HS-5 (cell line): ENCODE results near the gene NOX3.

Experiments
- DNase-seq: peaks from one replicate; pipeline ENCODE4 v3.0.0-alpha.2; 2012; ENCODE audit warnings: low read depth

Gene NOX3

GRCh38 chr6:155432293-155432692 lies 23.3 kb downstream of the NOX3 start:
- no peak for DNase-seq

- no peak for DNase-seq
Observed at GRCh38 chr6:155429321-155429893, 26.2 kb downstream of the NOX3 start.

GRCh38 chr6:155426408-155426945 lies 29.2 kb downstream of the NOX3 start:
- DNase-seq, result no peak

- no peak for DNase-seq
Observed at GRCh38 chr6:155424181-155424580, 31.5 kb downstream of the NOX3 start.

- DNase-seq, result no peak
Observed at GRCh38 chr6:155422635-155423034, 33.0 kb downstream of the NOX3 start.

GRCh38 chr6:155420492-155420891 lies 35.1 kb downstream of the NOX3 start:
- no peak for DNase-seq

- peak; percentile 41 for DNase-seq
Observed at GRCh38 chr6:155419161-155419560, 36.5 kb downstream of the NOX3 start.

- DNase-seq, result peak; percentile 35
Observed at GRCh38 chr6:155418017-155418761, 37.5 kb downstream of the NOX3 start.

- DNase-seq, result no peak
Observed at GRCh38 chr6:155417454-155417853, 38.2 kb downstream of the NOX3 start.

GRCh38 chr6:155415953-155416352 lies 39.7 kb downstream of the NOX3 start:
- no peak for DNase-seq

- no peak for DNase-seq
Observed at GRCh38 chr6:155414049-155414448, 41.6 kb downstream of the NOX3 start.

- DNase-seq, result no peak
Observed at GRCh38 chr6:155412335-155412734, 43.3 kb downstream of the NOX3 start.

- no peak for DNase-seq
Observed at GRCh38 chr6:155411154-155412052, 44.2 kb downstream of the NOX3 start.

- DNase-seq, result no peak
Observed at GRCh38 chr6:155409391-155409790, 46.2 kb downstream of the NOX3 start.

- DNase-seq, result no peak
Observed at GRCh38 chr6:155408981-155409380, 46.7 kb downstream of the NOX3 start.

- DNase-seq, result no peak
Observed at GRCh38 chr6:155408231-155408630, 47.4 kb downstream of the NOX3 start.

GRCh38 chr6:155406801-155407200 lies 48.8 kb downstream of the NOX3 start:
- no peak for DNase-seq

- DNase-seq, result no peak
Observed at GRCh38 chr6:155404937-155405336, 50.7 kb downstream of the NOX3 start.

- DNase-seq, result no peak
Observed at GRCh38 chr6:155402656-155403304, 52.9 kb downstream of the NOX3 start.

GRCh38 chr6:155400654-155400965 lies 55.0 kb downstream of the NOX3 start:
- no peak for DNase-seq

- DNase-seq, result no peak
Observed at GRCh38 chr6:155399745-155400653, 55.6 kb downstream of the NOX3 start.
